Measurements from ENCODE around the gene GATC. TPM values are rescaled to one million over a fixed set of nuclear protein-coding genes. Genes with fewer than 3 reads are reported as not detected.
"Not testable (repeated sequence)": the region's sequence is repeated elsewhere in the genome, so short reads cannot be mapped to it uniquely, and the experiment has no call there.

GATC gene
- total RNA-seq, 1 experiment from 2014 or later = 29.8 TPM

DNA sequence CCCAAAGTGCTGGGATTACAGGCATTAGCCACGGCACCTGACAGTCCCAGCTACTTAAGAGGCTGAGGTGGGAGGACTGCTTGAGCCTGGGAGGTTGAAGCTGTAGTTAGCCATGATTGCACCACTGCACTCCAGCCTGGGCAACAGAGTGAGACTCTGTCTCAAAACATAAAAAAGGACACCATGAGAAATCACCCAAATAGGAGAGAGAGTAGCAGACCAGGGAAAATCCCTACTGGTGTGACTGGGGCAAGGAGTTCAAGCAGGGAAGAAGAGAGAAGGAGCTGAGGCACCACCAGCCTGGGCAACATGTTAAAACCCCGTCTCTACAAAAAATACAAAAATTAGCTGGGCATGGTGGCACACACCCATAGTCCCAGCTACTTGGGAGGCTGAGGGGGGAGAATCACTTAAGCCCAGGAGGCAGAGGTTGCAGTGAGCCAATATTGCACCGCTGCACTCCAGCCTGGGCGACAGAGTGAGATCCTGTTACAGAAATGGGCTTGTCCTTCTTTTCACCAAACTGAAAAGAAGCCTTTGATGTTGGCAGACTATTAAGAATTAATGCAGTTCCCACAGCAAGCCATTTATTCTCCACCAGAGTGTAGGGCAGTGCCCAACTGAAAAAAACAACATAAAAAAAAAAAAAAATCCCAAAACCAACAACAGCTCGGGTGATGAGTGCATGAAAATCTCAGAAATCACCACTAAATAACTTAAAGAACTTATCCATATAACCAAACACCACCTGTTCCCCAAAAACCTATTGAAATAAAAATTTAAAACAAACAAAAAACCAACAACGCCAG lies 27.8 kb downstream of the GATC start:
- Histone ChIP-seq H3K4me1 (no peaks in the 10 kb centered on the region), H3K4me3 (no peak overlapping the region), H3K36me3 (no peaks in the 10 kb centered on the region), H3K9me3 (replicated peaks) (no peaks in the 10 kb centered on the region), H3K27me3 (no peaks in the 10 kb centered on the region), H3K27ac (no peak overlapping the region)
- no peak for DNase-seq

DNA sequence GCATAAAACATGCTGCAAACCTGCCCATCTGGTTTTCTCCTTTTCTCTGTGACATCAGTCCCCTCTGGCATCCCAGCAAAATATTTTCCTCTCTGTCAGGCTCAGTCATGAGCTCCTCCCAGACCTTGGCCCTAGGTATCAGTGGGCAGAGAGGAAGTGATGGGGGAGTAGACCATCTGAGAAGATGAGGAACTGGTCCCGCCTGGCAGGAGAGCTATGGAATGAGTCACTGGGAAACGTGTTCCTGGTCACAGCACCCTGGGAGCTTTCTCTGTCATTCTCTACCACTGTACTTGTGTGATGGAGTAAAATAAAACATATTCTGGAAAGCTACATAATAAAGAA lies 28.3 kb downstream of the GATC start:
- no peaks in the 10 kb centered on the region for H3K36me3 ChIP-seq
- H3K9me3 ChIP-seq (replicated peaks) = no peaks in the 10 kb centered on the region
- no peak overlapping the region for H3K27ac ChIP-seq
- no peaks in the 10 kb centered on the region for H3K4me1 ChIP-seq
- no peak overlapping the region for H3K4me3 ChIP-seq
- no peaks in the 10 kb centered on the region for H3K27me3 ChIP-seq
- no peak for DNase-seq

DNA sequence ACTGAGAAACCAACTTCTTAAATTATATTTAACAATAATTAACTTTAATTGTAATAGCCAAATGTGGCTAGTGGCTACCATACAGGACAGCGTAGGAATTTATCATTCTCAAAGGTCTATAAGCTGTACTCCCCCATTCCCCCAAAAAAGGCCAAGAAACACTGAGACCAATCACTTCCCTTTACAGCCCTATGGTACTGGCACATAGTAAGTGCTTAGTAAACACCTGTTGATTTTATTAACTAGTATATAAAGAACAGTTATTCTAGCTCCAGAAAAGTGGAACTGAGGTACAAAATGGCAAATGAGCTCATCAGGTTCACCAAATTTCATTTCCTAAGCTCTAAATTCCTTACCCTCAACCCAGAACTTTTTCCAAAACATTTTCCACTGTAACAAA lies 29.4 kb downstream of the GATC start:
- H3K4me1 ChIP-seq = no peaks in the 10 kb centered on the region
- no peaks in the 10 kb centered on the region for H3K27me3 ChIP-seq
- H3K9me3 ChIP-seq (replicated peaks) = no peaks in the 10 kb centered on the region
- H3K36me3 ChIP-seq = no peaks in the 10 kb centered on the region
- no peak overlapping the region for H3K27ac ChIP-seq
- no peak overlapping the region for H3K4me3 ChIP-seq
- no peak for DNase-seq

DNA sequence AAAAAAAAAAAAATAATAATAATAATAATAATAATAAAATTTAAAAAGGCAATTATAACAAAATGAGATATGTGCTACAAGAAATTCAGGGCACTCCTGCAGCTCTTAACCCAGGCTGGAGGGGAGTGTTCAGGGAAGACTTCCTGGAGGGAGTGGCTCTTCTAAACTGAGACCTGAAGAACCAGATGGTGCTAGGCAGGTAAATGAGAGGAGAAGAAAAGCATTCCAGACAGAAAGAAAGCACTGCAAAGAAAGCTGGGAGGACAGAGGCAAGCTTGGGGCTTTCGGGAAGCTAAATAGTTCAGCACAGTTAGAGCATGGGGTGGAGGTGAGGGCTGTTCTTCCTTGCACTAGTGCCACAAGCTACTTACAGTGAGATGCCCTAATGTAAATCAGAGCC lies 33.2 kb downstream of the GATC start:
- no peak overlapping the region for H3K4me3 ChIP-seq
- H3K27ac ChIP-seq = no peak overlapping the region
- H3K36me3 ChIP-seq = no peaks in the 10 kb centered on the region
- H3K4me1 ChIP-seq = no peaks in the 10 kb centered on the region
- H3K9me3 ChIP-seq (replicated peaks) = no peaks in the 10 kb centered on the region
- DNase-seq = no peak
- no peaks in the 10 kb centered on the region for H3K27me3 ChIP-seq

DNA sequence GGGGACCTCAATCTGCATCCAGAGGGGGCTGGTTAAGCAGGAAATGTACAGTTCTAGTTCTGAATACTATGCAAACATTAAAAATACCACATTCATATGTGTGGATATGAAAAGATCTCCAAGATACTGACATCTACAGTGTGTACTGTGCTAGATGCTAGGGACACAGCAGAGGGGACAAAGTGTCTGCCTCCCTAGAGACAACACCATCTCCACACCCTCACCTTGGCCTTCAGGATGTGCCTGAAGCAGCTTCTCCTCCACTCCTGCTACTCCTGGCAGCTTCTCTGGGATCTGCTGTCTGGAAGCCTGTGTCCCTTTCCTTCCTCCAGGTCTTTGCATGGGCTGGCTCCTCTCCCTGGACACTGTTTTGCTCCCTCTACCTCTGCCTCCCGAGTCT lies 34.0 kb downstream of the GATC start:
- Histone ChIP-seq H3K36me3 (no peaks in the 10 kb centered on the region), H3K4me3 (no peak overlapping the region), H3K27me3 (no peaks in the 10 kb centered on the region), H3K4me1 (no peaks in the 10 kb centered on the region), H3K27ac (no peak overlapping the region), H3K9me3 (replicated peaks) (no peaks in the 10 kb centered on the region)
- no peak for DNase-seq

DNA sequence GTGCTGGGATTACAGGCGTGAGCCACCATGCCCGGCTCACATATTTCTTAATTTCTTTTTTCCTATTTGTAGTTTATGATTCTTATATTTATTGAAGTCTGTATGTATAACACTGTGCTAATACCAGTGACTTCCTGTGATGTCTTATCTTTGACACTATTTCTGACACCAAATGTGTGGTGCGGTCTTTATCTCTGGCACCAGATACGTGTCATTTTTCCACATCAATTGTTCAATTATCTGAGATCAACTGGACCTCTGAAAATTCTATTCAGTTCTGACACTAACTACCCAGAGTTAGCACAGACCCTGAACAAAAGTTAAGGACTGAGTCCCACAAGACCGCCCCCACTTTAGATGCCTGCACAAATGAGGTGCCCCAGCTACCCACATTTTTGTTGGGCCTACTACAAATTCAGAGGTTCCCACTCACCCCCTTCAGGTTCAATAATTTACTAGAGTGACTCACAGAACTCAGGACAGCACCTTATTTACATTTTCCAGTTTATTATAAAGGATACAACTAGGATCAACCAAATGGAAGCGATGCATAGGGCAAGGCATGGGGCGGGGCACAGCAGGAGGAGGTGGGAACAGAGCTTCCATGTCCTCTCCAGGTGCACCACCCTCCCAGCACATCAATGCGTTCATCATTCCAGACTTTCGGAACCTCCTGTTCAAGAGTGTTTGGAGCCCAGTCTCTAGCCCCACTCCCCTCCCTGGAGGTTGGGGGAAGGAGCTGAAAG lies 35.0 kb downstream of the GATC start:
- no peaks in the 10 kb centered on the region for H3K36me3 ChIP-seq
- no peak overlapping the region for H3K27ac ChIP-seq
- no peaks in the 10 kb centered on the region for H3K9me3 ChIP-seq (replicated peaks)
- DNase-seq = no peak
- no peaks in the 10 kb centered on the region for H3K4me1 ChIP-seq
- no peaks in the 10 kb centered on the region for H3K27me3 ChIP-seq
- H3K4me3 ChIP-seq = no peak overlapping the region

DNA sequence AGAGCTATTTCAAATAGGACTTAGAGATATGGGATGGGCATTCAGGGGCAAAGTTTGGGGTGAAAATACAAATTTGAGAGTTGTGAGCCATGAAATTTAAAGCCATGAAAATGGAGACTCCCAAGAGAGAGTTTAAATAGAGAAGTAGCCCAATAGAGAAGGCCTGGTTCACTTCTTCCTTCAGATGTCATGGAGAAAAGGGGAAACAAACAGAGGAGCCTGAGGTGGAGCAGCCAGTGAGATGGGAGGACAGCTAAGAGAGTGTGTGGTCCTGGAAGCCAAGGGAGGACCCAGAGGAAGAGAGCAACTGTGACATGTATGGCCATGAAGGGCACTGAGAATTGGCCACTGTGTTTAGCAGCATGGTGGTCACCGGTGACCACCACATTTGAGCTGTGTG lies 37.4 kb downstream of the GATC start:
- Histone ChIP-seq H3K27me3 (no peaks in the 10 kb centered on the region), H3K9me3 (replicated peaks) (no peaks in the 10 kb centered on the region), H3K27ac (no peak overlapping the region), H3K4me1 (no peaks in the 10 kb centered on the region), H3K4me3 (no peak overlapping the region), H3K36me3 (no peaks in the 10 kb centered on the region)
- no peak for DNase-seq

DNA sequence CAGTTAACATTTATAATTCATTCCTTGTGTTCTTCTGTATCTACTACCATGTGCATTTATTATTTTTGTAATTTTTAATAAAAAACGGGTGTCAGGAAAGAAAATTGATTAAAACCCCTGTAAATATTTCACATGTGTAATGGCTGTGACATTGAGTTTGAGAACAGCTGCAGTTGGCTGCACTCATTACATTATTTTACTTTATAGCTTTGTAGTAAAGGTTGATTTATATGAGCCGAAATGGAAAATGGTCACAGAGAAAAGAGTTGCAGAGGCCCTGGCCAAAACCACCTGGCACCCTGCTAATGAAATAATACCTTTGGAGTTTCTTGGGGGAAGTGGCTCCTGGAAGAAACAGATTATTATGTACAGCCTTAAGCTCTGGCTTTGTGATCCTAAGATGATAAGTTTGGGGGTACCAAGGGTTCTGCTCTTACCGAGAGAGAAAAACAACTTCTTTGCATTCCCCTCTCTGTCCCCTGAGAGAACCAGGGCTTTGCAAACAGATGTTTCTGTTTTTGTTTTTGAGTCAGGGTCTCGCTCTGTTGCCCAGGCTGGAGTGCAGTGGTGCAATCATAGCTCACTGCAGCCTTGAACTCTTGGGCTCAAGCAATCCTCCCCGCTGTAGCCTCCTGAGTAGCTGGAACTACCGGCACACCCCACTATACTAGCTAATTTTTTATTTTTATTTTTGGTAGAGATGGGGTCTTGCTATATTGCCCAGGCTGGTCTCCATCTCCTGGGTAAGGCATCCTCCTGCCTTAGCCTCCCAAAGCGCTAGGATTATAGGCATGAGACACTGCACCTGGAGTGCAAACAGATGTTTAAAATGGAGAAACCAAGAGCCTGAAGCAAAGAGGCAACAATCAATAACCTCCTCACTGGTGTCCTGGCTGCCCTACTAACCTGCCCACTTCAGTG lies 40.0 kb downstream of the GATC start:
- Histone ChIP-seq H3K4me3 (no peak overlapping the region), H3K27me3 (no peaks in the 10 kb centered on the region), H3K4me1 (no peaks in the 10 kb centered on the region), H3K9me3 (replicated peaks) (no peaks in the 10 kb centered on the region), H3K36me3 (no peaks in the 10 kb centered on the region), H3K27ac (no peak overlapping the region)
- DNase-seq = no peak

DNA sequence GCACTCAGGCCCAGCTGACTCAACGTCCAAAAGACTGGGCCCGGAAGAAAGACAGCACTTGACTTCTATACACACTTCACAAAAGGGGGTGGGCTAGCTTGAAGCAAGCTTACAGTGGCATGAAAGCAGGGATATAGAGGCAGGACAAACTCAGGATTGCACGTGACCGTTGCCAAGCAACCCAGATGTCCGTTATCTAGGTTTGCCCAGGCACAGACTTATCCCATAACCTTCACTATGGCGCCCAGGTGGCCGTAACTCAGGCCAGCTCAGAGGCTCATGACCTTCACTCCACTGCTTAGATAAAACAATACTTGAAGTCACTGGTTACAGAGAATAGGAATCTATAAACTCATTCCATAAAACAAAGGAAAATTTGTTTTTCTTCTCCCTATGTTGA lies 41.3 kb downstream of the GATC start:
- H3K27ac ChIP-seq; H3K9me3 ChIP-seq (replicated peaks); DNase-seq; H3K4me3 ChIP-seq; H3K27me3 ChIP-seq; H3K4me1 ChIP-seq; H3K36me3 ChIP-seq: not testable (repeated sequence)

DNA sequence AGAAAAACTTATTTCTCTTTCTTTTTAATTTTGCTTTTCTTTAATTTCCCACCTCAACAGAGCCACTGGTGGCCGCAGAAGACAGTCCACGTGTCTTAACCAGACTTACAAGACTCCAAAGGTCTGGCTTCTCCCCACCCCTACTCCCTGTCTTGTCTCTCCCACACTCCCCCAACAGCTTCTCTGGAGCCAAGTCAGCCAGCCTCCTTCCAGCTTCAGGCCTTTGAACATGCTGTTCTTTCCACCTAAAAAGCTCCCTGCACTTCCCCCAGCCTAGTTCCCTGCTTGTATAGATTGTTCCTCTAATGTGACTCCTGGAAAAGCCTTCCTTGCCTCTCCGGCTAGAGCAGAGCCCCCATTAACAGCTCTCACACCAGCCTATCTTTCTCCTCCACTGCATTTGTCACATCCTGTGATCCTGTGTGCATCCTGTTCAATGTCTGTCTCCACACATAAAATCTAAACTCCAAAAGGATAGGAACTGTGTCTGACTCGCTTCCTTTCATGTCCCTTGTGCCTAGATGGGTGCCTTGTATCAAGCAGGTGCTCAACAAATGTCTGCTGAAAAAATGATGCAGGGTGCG lies 41.9 kb downstream of the GATC start:
- Histone ChIP-seq H3K27me3 (no peaks in the 10 kb centered on the region), H3K4me1 (no peaks in the 10 kb centered on the region), H3K4me3 (no peak overlapping the region), H3K27ac (no peak overlapping the region), H3K36me3 (no peaks in the 10 kb centered on the region), H3K9me3 (replicated peaks) (no peaks in the 10 kb centered on the region)
- DNase-seq = no peak

DNA sequence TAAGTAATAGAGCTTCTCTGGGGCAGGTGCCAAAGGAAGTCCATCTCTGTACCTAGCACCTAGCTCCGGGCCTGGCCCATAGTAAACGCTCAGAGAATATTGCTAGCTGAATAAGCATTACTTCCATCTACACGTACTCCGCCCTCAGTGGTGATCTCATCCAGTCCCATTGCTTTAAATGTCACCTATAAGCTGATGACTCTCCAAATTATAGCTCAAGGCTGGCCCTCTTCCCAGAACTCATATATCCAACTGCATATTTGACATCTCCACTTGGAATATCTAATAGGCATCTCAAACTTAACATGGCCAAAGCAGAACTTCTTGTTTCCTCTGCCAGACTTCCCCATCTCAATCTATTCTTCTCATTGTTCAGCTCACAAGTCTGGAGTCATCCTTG lies 42.8 kb downstream of the GATC start:
- Histone ChIP-seq H3K36me3 (no peaks in the 10 kb centered on the region), H3K4me1 (no peaks in the 10 kb centered on the region), H3K4me3 (no peak overlapping the region), H3K9me3 (replicated peaks) (no peaks in the 10 kb centered on the region), H3K27me3 (no peaks in the 10 kb centered on the region), H3K27ac (no peak overlapping the region)
- DNase-seq = no peak

DNA sequence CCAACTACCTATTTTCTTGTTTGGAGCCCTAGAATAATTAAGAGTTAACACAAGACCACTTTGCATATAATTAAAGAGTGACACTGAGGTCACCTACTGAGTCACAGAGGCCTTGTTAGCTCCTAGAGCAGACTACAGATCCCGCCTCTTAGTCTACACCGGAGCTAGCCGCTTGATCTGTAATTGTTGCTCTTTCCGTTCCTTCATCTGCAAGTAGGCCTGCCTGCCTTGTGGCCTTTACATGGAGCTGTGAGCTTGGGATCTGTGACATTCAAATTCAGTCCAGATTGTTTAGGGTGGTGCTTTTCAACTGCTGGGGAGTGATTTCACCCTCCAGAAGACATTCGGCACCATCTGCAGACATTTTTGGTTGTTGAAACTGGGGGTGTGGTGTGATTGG lies 44.1 kb downstream of the GATC start:
- Histone ChIP-seq H3K36me3 (no peaks in the 10 kb centered on the region), H3K4me1 (no peaks in the 10 kb centered on the region), H3K27me3 (no peaks in the 10 kb centered on the region), H3K9me3 (replicated peaks) (no peaks in the 10 kb centered on the region), H3K4me3 (no peak overlapping the region), H3K27ac (no peak overlapping the region)
- no peak for DNase-seq

DNA sequence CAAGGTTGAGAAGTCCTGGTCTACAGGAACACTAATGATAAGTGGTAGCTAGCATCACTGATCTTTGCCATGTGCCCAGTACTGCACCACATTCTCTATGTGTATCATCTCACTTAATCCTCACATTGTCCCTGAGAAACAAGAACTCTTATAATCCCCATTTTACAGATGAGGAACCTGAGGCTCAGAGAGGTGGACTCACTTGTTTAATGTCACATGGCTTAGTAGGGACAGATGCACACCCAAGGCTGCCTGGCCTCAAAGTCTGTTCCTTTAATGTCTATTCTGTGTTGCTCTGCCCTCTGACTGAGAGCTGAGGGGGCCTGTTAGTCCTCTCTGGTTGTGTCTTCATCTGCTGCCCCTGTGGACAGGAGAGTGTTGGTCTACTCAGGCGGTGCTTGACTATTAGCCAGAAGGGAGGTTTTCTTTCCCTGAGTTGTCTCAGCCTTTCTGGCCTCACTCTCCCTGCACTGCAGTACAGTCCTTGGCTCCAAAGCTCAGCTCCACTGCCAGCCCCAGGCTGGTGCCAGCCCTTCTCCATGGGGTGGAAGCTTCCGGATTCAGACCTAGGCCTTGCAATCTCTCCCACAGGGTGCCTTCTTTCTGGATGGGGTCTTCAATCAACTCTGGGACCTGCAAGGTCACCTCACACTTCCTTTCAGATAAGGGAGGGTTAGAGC lies 44.7 kb downstream of the GATC start:
- Histone ChIP-seq H3K4me3 (no peak overlapping the region), H3K4me1 (no peaks in the 10 kb centered on the region), H3K27ac (no peak overlapping the region), H3K36me3 (no peaks in the 10 kb centered on the region), H3K9me3 (replicated peaks) (no peaks in the 10 kb centered on the region), H3K27me3 (no peaks in the 10 kb centered on the region)
- DNase-seq = no peak

DNA sequence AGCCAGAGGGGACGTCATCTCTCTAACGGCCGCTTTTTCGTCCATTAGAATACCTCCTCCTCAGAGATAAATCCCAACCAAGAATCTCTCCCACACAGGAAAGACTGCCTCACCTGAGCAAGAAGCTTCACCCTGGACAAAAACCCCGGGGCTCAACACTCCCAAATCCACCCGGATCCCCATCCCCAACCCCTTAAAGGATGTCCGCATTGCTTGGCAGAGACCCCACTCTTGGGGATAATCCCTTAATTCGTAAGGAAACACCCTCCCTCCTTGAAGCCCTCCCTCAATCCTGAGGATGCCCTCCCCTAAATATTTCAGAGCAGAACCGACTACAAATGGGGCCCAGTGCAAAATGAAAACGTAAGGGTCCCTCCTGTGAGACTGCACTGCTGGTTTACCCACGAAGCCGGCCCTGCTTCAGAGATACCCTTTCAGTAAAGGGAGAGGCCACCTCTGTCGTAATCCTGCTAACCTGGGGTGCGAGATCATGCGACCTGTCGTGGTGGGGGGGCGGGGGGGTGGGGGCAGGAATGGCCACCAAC lies 49.0 kb downstream of the GATC start:
- peak overlapping the region; percentile 71 for H3K4me3 ChIP-seq
- no peaks in the 10 kb centered on the region for H3K9me3 ChIP-seq (replicated peaks)
- no peak for DNase-seq
- H3K4me1 ChIP-seq = peaks cover 9% of the 10 kb centered on the region
- peaks cover 22% of the 10 kb centered on the region for H3K36me3 ChIP-seq
- no peaks in the 10 kb centered on the region for H3K27me3 ChIP-seq
- H3K27ac ChIP-seq = no peak overlapping the region

All from SJCRH30 (cell line).